Islet of Langerhans (tissue), 1 donor: ENCODE results near the gene CFAP74.

Experiments used
- FAIRE-seq: peaks from one replicate; lab custom pipeline; 2011; peaks lifted over from hg19 to GRCh38; lab: Jason Lieb, UNC

Gene CFAP74

DNA sequence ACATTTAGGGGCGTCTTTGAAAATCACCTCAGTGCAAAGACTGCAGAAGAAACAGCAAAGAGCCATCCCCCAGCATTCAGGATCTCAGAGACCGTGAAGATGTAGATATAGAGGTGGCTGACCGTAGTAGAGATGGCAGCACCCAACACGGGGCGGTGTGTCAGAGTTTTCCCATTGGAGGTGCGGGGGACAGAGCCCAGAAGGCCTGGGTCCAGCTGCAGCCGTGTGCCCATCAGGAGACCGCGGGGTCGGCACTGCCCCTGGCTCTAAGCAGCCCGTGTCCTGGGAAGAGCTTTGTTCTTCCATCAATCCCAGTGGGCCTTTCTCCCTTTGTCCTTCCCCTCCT, 16.7 kb upstream of the CFAP74 start:
- no peak for FAIRE-seq

GRCh38 chr1:2019571-2020309, 16.2 kb upstream of the CFAP74 start:
- FAIRE-seq = no peak

DNA sequence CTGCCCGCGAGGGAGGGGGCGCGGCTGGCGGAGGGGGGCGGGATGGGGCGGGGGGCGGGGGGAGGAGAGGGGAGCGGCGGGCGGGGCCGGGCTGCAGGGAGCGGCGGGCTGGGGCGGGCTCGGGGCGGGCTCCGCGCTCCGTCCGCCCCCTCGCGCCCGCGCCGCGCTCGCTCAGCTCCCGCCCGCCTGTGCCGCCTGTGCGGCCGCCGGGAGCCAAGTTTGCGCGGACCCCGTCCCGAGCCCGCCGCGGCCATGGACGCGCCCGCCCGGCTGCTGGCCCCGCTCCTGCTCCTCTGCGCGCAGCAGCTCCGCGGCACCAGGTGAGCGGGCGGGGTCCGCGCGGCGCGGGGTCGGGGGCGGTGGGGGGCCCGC, 15.6 kb upstream of the CFAP74 start, which contains the start of gene GABRD:
GABRD (plus strand) TSS at position 174 of the 372 bp plus-strand sequence; CDS start at position 253, 79 bp downstream.
- no peak for FAIRE-seq

DNA sequence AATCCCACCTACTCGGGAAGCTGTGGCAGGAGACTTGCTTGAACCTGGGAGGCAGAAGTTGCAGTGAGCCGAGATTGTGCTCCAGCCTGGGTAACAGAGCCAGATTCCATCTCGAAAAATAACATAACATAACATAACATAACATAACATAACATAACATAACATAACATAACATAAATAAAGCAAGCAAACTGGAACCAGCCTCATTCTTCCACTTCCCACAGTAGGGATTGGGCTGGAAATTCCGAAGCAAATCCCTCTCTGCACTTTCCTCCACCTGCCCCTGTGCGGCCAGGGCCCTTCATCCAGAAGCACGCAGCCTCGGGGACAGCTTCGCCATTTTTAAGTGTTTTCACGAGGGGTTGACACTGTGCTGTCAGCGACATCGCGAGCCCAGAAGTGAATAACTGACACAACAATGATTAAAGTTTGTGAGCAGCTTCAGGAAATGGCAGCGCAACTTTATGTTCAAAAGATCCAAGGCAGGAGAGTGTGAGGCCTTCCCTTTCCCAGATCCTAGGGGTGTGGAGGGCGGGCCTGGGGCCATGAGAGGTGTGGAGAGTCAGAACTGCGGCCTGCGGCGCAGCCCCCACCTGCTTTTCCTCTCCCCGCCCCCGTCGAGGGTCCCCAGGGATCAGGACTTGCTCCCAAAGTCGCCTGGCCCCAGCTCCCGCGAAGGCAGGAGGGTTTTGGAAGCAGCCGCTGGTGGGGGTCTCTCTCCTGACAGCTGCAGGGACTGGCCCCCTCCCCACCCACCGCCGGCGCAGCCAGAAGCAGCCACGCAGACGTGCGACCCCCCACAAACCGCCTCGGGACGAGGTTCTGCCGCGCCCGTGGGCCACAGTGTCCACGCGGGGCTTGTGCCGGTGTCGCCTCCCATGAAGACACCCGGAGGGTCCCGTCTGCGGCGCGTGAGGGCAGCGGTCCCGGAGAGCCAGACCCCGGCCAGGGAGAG, 14.9 kb upstream of the CFAP74 start:
- FAIRE-seq = no peak

GRCh38 chr1:2016123-2016522, 12.5 kb upstream of the CFAP74 start:
- FAIRE-seq = no peak

DNA sequence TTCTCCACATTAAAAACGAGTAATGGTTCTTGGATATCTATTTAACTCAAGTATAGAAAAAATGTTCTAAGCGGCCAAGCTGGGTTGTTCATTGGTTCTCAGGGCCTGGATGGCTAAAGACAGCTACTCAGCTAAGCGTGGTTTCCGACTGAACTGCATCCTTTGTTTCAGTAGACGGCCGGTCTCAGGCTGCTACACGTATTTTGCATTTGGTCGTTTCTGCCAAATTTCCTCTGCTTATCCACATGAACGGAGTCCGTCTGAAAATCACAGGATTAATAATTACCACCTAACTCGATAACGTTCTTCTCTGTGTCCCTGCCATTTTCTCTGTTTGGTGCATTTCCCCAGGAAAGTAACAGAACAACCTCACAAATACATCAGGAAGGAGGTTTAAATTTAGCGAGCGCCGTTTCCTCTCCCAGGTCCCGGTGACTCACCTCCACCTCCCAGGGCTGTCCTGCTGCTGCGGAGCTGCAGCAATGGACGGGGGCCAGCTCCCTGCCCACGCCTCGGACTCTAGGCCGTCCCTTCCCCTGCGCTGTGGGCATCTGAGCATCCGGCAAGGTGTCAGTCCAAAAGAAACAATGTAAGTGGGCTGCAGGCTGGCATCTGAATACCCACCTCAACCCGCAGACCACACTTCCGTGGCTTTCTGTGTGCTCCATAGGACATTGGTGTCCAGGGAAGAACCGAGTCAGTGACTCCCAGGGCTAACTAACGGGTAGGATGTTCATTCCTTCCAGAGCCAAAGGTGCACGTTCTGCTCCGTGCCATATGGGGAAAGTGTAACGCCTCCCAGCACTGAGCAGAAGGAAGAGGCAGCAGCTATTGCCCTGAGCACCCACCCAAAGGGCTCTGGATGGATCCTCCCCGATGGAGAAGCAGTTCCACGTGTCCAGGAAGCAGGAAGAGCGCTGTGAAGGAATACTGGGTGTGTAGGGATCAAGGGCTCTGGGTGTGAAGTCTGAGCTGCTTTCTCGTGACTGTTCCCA, 11.5 kb upstream of the CFAP74 start:
- no peak for FAIRE-seq

DNA sequence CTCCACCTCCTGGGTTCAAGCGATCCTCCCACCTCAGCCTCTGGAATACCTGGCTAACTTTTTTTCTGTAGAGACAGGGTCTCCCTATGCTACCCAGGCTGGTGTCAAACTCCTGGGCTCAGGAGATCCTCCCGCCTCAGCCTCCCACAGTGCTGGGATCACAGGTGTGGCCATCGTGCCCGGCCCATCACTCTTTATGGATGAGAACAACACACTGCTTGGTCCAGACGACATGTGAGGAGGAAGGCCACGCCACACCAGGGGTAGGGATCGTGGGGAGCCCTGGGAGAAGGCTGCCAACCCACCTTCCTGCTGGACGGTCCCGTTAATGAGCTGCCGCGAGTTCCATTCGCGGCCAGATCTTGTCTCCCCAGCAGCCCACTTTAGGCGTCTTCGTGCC, 10.6 kb upstream of the CFAP74 start:
- FAIRE-seq = no peak

GRCh38 chr1:2009101-2010053, 5.8 kb upstream of the CFAP74 start:
- no peak for FAIRE-seq

- no peak for FAIRE-seq
Observed at GRCh38 chr1:2004856-2005255, 1.3 kb upstream of the CFAP74 start.

GRCh38 chr1:2001773-2002411, 1.7 kb downstream of the CFAP74 start:
- no peak for FAIRE-seq

DNA sequence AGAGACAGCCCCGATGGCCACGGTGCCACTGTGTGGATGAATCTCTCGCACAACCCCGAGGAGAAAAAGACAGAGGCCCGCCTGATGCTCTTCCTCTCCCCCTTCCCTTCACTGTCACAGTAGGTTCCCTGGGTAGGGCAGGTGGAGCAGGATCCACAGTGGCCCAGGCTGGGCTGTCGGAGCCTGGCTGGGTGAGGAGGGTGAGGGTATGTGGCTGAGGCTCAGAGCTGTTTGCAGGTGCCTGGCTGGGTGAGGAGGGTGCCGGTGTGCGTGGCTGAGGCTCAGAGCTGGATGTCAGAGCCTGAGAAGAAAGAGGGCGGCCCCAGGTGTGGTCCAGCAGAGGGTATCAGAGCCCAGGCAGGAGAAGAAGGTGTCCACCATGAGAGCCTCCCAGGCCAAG, 2.7 kb downstream of the CFAP74 start:
- FAIRE-seq = no peak

GRCh38 chr1:2000432-2000831, 3.2 kb downstream of the CFAP74 start:
- no peak for FAIRE-seq

DNA sequence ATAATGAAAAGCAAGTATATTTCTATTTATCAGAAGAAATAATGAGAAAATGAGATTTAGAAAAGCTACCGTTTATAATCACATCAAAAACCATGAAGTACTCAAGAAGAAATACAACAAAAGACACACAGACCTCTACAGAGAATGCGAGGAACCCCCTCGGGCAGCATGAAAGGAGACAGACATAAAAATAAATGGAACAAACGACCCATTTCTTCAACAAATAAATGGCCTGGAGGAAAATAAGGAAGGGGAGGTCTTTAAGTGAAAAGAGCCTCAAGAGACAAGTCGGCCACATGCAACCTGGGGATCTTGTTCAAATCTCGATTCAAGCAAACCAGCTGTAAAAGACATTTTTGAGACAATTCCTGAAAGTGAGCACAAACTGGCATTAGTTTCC, 6.0 kb downstream of the CFAP74 start:
- FAIRE-seq = no peak

DNA sequence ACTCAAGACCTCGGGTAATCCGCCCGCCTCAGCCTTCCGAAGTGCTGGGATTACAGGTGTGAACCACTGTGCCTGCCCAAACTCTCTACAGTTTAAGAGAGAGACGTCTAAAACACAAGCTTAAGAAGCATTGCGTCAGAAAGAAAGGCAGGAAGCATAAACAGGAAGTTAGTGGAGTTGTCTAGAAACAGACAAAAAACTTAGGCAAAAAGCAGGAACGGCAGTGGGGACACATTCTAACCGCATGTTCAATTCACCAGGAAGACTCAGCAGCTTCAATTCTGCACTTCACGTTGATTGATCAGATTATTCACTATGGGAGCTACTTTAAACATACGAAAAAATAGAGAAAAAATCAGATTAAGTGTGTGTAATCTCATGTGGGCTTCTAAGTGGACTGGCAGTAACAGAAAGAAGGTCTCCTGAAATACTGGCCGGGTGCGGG, 7.4 kb downstream of the CFAP74 start:
- FAIRE-seq = no peak

GRCh38 chr1:1994536-1994935, 9.1 kb downstream of the CFAP74 start:
- no peak for FAIRE-seq

DNA sequence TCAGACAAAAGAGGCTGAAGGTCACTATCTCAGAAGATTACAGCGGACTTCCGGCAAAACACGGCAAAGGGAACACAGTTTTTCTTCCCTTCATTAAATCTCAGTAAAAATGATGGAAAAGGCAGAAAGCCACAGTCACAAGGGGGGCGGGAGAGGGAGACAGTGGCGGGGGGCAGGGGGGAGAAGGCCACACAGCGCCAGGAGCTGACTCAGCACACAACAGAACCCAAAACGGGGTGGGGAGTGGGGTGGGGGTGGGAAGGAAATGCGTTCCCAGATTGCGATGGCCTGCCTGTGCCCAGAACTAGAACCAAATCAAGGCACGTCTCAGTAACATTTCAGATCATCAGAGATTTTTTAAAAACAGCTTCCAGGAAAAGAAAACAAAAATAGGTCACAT, 13.4 kb downstream of the CFAP74 start:
- no peak for FAIRE-seq

DNA sequence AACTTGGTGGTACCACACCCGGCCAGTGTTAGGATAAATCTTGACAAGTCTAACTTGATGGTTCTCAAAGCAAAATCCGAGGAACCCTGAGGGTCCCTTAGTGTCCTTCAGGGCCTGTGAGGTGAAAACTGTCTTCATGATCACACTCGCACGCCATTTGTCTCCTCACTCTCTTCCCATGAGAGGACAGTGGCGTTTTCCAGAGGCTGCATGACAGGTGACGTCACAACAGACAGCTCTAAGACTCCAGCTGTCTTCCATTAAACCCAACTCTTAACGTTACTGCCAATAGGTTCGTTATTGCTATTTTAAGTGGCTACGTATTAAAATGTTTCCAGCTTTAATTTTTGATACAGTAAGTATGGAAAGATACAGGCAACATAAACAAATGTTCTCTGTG, 13.8 kb downstream of the CFAP74 start:
- no peak for FAIRE-seq

GRCh38 chr1:1989102-1989542, 14.5 kb downstream of the CFAP74 start:
- FAIRE-seq = no peak

DNA sequence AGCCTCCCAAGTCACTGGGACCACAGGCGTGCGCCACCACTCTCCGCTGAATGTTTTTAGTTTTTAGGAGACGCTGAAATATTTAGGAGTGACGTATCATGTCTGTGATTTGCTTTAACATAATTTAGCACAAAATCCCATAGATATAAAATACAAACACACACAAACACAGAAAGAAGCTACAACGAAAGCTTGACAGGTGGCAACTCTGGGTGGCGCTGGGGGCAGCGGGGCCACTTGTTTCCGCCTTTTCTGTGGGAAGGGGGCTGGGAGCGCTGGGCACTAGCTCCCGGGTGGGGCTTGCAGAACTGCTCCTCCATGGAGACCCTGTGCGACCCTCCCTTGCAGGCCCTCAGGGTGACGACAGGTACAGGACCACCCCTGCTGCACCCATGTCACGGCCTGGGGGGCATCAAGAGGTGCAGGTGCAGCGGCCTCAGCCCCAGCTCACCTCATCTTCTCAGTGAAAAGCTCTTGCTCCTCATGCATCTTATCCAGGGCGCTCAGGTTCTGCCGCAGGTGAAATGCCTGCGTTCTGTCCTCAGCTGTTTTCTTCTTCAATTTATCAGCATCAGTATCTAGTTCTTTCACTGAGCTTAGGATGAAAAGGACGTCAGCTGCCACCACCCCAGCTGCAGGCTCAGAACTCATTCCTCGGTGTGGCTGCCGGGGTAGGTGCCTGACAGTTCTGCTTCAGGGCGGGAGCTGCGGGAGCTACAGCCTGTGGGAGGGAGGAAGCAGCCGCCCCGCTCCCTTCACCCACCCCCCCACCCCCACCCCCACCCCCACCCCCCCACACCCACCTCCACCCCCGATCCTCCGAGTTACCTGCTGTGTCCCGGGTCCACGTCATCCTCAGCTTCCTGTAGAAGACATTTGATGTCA, 15.3 kb downstream of the CFAP74 start:
- FAIRE-seq = no peak

GRCh38 chr1:1987142-1987510, 16.5 kb downstream of the CFAP74 start:
- FAIRE-seq = no peak
